HEK293 (cell line): ENCODE data around the gene NKAPL.

Source experiments
- CTCF ChIA-PET: fragments of 350-600 bp; formaldehyde crosslinking; extraction: SDS; loops from one replicate; lab custom pipeline; 2021; ENCODE audit warnings: antibody characterized with exemption; lab: Yijun Ruan, JAX
- POLR2A ChIA-PET: fragments of 300-600 bp; formaldehyde crosslinking; extraction: SDS; loops from one replicate; lab custom pipeline; 2020; ENCODE audit warnings: antibody characterized with exemption, inconsistent platforms; lab: Yijun Ruan, JAX
- H3K27ac ChIP-seq: fragments of 200-500 bp; sonication (Bioruptor generic); 2 replicates; pipeline ENCODE4 v1.5.1; 2014; ENCODE audit warnings: low read depth, low read length, control low read depth, inconsistent platforms; ENCODE audit errors: extremely low read depth
- H3K36me3 ChIP-seq, 2 experiments: fragments of 200-500 bp in 1 of 2; sonication (Bioruptor generic) in 1 of 2; 1 replicate in 1 of 2; 2 replicates in 1 of 2; pipeline ENCODE4 v1.5.1; 2014 to 2017; ENCODE audit warnings: inconsistent platforms in 2 of 2, low read length in 2 of 2; ENCODE audit not compliant: control insufficient read depth in 2 of 2, insufficient read depth in 1 of 2
- H3K4me1 ChIP-seq: fragments of 200-500 bp; sonication (Bioruptor generic); 2 replicates; pipeline ENCODE4 v1.5.1; 2014; ENCODE audit warnings: mild to moderate bottlenecking, low read length, inconsistent platforms; ENCODE audit not compliant: control insufficient read depth, insufficient read depth
- H3K4me3 ChIP-seq: 2 replicates; pipeline ENCODE4 v1.5.1; 2011; ENCODE audit warnings: low read depth, mild to moderate bottlenecking, control low read depth, low read length, moderate library complexity
- H3K9me3 ChIP-seq: fragments of 200-500 bp; sonication (Bioruptor generic); 2 replicates; pipeline ENCODE4 v1.5.1; 2014; ENCODE audit warnings: low read depth, low read length, inconsistent platforms; ENCODE audit not compliant: control insufficient read depth, insufficient read depth
- KLF8 ChIP-seq: fragments of 450-650 bp; formaldehyde crosslinking; IDR thresholded peaks from 2 replicates; pipeline ENCODE4 v1.5.1; 2016; ENCODE audit warnings: missing biosample characterization, missing genetic modification characterization
- OSR2 ChIP-seq: fragments of 450-650 bp; formaldehyde crosslinking; IDR thresholded peaks from 2 replicates; pipeline ENCODE4 v1.5.1; 2016; ENCODE audit warnings: missing biosample characterization, missing genetic modification characterization
- SETDB1 ChIP-seq: IDR thresholded peaks from one replicate; pipeline ENCODE4 v1.6.1; 2017; ENCODE audit warnings: mild to moderate bottlenecking, low read length, moderate library complexity, mixed read lengths; ENCODE audit not compliant: insufficient read length
- SP7 ChIP-seq: fragments of 450-650 bp; formaldehyde crosslinking; IDR thresholded peaks from 2 replicates; pipeline ENCODE4 v1.5.1; 2016; ENCODE audit warnings: missing biosample characterization, missing genetic modification characterization
- ZNF121 ChIP-seq: fragments of 450-650 bp; formaldehyde crosslinking; IDR thresholded peaks from 2 replicates; pipeline ENCODE4 v1.5.1; 2016; ENCODE audit warnings: missing biosample characterization, missing genetic modification characterization
- ZNF169 ChIP-seq: fragments of 450-650 bp; formaldehyde crosslinking; IDR thresholded peaks from 2 replicates; pipeline ENCODE4 v1.5.1; 2016; ENCODE audit warnings: missing biosample characterization, missing genetic modification characterization
- ZNF2 ChIP-seq: fragments of 450-650 bp; formaldehyde crosslinking; IDR thresholded peaks from 2 replicates; pipeline ENCODE4 v1.5.1; 2016; ENCODE audit warnings: missing biosample characterization, missing genetic modification characterization
- ZNF324 ChIP-seq: fragments of 450-650 bp; formaldehyde crosslinking; IDR thresholded peaks from 2 replicates; pipeline ENCODE4 v1.5.1; 2016; ENCODE audit warnings: missing biosample characterization, missing genetic modification characterization
- ZNF335 ChIP-seq: fragments of 450-650 bp; formaldehyde crosslinking; conservative IDR thresholded peaks from 2 replicates; pipeline ENCODE4 v1.5.1; 2016; ENCODE audit warnings: missing biosample characterization, missing genetic modification characterization
- ZNF366 ChIP-seq: fragments of 450-650 bp; formaldehyde crosslinking; conservative IDR thresholded peaks from 2 replicates; pipeline ENCODE4 v1.5.1; 2016; ENCODE audit warnings: missing biosample characterization, missing genetic modification characterization
- ZNF600 ChIP-seq: fragments of 450-650 bp; formaldehyde crosslinking; IDR thresholded peaks from 2 replicates; pipeline ENCODE4 v1.5.1; 2016; ENCODE audit warnings: missing biosample characterization, missing genetic modification characterization
- ZNF670 ChIP-seq: fragments of 450-650 bp; formaldehyde crosslinking; IDR thresholded peaks from 2 replicates; pipeline ENCODE4 v1.5.1; 2016; ENCODE audit warnings: missing biosample characterization, missing genetic modification characterization, low read depth
- ZNF701 ChIP-seq: fragments of 450-650 bp; formaldehyde crosslinking; IDR thresholded peaks from 2 replicates; pipeline ENCODE4 v1.5.1; 2016; ENCODE audit warnings: missing biosample characterization, missing genetic modification characterization
- TF ChIP-seq, protein P1 (sequence below): sonication (generic); formaldehyde crosslinking; IDR thresholded peaks from 2 replicates; pipeline ENCODE4 v1.8.1; 2022; ENCODE audit warnings: mild to moderate bottlenecking, moderate library complexity, missing genetic modification reagents
- TF ChIP-seq, protein P2 (sequence below): fragments of 450-650 bp; formaldehyde crosslinking; IDR thresholded peaks from 2 replicates; pipeline ENCODE4 v1.5.1; 2017; ENCODE audit warnings: missing biosample characterization, missing genetic modification characterization
- TF ChIP-seq, protein P3 (sequence below): fragments of 450-650 bp; formaldehyde crosslinking; IDR thresholded peaks from 2 replicates; pipeline ENCODE4 v1.5.1; 2016; ENCODE audit warnings: missing biosample characterization, missing genetic modification characterization
- TF ChIP-seq, protein P4 (sequence below): fragments of 450-650 bp; formaldehyde crosslinking; conservative IDR thresholded peaks from 2 replicates; pipeline ENCODE4 v1.5.1; 2016; ENCODE audit warnings: low read depth, missing biosample characterization, missing genetic modification characterization

NKAPL gene

GRCh38 chr6:28263922-28264321 is 4.8 kb downstream of the NKAPL start:
- TF ChIP-seq, protein P1, sequence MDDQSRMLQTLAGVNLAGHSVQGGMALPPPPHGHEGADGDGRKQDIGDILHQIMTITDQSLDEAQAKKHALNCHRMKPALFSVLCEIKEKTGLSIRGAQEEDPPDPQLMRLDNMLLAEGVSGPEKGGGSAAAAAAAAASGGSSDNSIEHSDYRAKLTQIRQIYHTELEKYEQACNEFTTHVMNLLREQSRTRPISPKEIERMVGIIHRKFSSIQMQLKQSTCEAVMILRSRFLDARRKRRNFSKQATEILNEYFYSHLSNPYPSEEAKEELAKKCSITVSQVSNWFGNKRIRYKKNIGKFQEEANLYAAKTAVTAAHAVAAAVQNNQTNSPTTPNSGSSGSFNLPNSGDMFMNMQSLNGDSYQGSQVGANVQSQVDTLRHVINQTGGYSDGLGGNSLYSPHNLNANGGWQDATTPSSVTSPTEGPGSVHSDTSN (CRISPR knock-in tag) = no peak
- TF ChIP-seq ZNF2 = no peak
- TF ChIP-seq, protein P2, sequence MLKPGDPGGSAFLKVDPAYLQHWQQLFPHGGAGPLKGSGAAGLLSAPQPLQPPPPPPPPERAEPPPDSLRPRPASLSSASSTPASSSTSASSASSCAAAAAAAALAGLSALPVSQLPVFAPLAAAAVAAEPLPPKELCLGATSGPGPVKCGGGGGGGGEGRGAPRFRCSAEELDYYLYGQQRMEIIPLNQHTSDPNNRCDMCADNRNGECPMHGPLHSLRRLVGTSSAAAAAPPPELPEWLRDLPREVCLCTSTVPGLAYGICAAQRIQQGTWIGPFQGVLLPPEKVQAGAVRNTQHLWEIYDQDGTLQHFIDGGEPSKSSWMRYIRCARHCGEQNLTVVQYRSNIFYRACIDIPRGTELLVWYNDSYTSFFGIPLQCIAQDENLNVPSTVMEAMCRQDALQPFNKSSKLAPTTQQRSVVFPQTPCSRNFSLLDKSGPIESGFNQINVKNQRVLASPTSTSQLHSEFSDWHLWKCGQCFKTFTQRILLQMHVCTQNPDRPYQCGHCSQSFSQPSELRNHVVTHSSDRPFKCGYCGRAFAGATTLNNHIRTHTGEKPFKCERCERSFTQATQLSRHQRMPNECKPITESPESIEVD (tag by site-specific recombination) = peak; percentile 91
- TF ChIP-seq, protein P3, sequence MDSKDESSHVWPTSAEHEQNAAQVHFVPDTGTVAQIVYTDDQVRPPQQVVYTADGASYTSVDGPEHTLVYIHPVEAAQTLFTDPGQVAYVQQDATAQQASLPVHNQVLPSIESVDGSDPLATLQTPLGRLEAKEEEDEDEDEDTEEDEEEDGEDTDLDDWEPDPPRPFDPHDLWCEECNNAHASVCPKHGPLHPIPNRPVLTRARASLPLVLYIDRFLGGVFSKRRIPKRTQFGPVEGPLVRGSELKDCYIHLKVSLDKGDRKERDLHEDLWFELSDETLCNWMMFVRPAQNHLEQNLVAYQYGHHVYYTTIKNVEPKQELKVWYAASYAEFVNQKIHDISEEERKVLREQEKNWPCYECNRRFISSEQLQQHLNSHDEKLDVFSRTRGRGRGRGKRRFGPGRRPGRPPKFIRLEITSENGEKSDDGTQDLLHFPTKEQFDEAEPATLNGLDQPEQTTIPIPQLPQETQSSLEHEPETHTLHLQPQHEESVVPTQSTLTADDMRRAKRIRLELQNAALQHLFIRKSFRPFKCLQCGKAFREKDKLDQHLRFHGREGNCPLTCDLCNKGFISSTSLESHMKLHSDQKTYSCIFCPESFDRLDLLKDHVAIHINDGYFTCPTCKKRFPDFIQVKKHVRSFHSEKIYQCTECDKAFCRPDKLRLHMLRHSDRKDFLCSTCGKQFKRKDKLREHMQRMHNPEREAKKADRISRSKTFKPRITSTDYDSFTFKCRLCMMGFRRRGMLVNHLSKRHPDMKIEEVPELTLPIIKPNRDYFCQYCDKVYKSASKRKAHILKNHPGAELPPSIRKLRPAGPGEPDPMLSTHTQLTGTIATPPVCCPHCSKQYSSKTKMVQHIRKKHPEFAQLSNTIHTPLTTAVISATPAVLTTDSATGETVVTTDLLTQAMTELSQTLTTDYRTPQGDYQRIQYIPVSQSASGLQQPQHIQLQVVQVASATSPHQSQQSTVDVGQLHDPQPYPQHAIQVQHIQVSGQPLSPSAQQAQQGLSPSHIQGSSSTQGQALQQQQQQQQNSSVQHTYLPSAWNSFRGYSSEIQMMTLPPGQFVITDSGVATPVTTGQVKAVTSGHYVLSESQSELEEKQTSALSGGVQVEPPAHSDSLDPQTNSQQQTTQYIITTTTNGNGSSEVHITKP (tag by site-specific recombination) = 0 out of 2 replicates have a peak, but pooled peaks have one; percentile 13
- TF ChIP-seq ZNF335 (tag by site-specific recombination) = no peak
- no peak for TF ChIP-seq ZNF670 (tag by site-specific recombination)
- Histone ChIP-seq H3K27ac (no peak overlapping the region), H3K9me3 (no peaks in the 10 kb centered on the region), H3K4me3 (no peak overlapping the region), H3K36me3 (no peaks in the 10 kb centered on the region), H3K4me1 (peaks cover 20% of the 10 kb centered on the region; the same call in 1 of the 2 replicates)
- ChIA-PET POLR2A (interaction anchor here (0.9 to 1.2 kb wide), 4 partner anchors 12 to 73 kb away, joined by 3 to 5 read pairs (median 4); partner anchors contain the start of genes PGBD1 and ZKSCAN4), CTCF (interaction anchor here (0.5 kb wide), 1 partner anchor 388 kb away, joined by 4 read pairs; no protein-coding TSS in a partner anchor)

- Histone ChIP-seq H3K4me1 (peaks cover 20% of the 10 kb centered on the region; the same call in 1 of the 2 replicates), H3K36me3 (no peaks in the 10 kb centered on the region), H3K27ac (no peak overlapping the region)
- CTCF ChIA-PET = interaction anchor here (0.5 to 1.2 kb wide), 4 partner anchors 19 to 237 kb away, joined by 3 to 4 read pairs (median 3); no protein-coding TSS in a partner anchor
- TF ChIP-seq, protein P2 (tag by site-specific recombination) = peak; percentile 59
- 0 out of 2 replicates have a peak, but pooled peaks have one; percentile 7 for TF ChIP-seq OSR2 (tag by site-specific recombination)
- no peak for TF ChIP-seq ZNF169
- TF ChIP-seq SP7 (tag by site-specific recombination) = peak; percentile 22; the same call in 1 of the 2 replicates
- TF ChIP-seq, all 188 proteins: peak for 3
- no peak overlapping the region for H3K4me3 ChIP-seq
- H3K9me3 ChIP-seq = no peaks in the 10 kb centered on the region
- POLR2A ChIA-PET = interaction anchor here (0.9 to 3.4 kb wide), 3 partner anchors 12 to 141 kb away, joined by 3 to 62 read pairs (median 3); partner anchors contain the start of genes ZKSCAN4 and ZSCAN16
Measured at GRCh38 chr6:28264834-28265401, 5.8 kb downstream of the NKAPL start.

GRCh38 chr6:28266563-28266961 is 7.5 kb downstream of the NKAPL start:
- POLR2A ChIA-PET = interaction anchor here (0.7 to 3.4 kb wide), 25 partner anchors 9 to 340 kb away, joined by 3 to 62 read pairs (median 5); partner anchors contain the start of genes PGBD1, ZKSCAN3, ZKSCAN4 and ZKSCAN8
- CTCF ChIA-PET = interaction anchor here (0.7 to 3.3 kb wide), 4 partner anchors 14 to 319 kb away, joined by 4 to 19 read pairs (median 6); partner anchors contain the start of gene PGBD1
- Histone ChIP-seq H3K4me1 (peaks cover 20% of the 10 kb centered on the region; the same call in 1 of the 2 replicates), H3K27ac (peak overlapping the region; percentile 77; the same call in 1 of the 2 replicates), H3K9me3 (no peaks in the 10 kb centered on the region), H3K4me3 (peak overlapping the region; percentile 89), H3K36me3 (peaks cover 0 to 2% of the 10 kb centered on the region in 2 experiments; a peak in 1 of 3 replicates)
- TF ChIP-seq ZNF121 (tag by site-specific recombination) (no peak), ZNF324 (tag by site-specific recombination) (no peak), ZNF701 (tag by site-specific recombination) (no peak), ZNF366 (tag by site-specific recombination) (no peak), SETDB1 (no peak), ZNF600 (tag by site-specific recombination) (no peak), KLF8 (no peak)
- TF ChIP-seq, protein P4, sequence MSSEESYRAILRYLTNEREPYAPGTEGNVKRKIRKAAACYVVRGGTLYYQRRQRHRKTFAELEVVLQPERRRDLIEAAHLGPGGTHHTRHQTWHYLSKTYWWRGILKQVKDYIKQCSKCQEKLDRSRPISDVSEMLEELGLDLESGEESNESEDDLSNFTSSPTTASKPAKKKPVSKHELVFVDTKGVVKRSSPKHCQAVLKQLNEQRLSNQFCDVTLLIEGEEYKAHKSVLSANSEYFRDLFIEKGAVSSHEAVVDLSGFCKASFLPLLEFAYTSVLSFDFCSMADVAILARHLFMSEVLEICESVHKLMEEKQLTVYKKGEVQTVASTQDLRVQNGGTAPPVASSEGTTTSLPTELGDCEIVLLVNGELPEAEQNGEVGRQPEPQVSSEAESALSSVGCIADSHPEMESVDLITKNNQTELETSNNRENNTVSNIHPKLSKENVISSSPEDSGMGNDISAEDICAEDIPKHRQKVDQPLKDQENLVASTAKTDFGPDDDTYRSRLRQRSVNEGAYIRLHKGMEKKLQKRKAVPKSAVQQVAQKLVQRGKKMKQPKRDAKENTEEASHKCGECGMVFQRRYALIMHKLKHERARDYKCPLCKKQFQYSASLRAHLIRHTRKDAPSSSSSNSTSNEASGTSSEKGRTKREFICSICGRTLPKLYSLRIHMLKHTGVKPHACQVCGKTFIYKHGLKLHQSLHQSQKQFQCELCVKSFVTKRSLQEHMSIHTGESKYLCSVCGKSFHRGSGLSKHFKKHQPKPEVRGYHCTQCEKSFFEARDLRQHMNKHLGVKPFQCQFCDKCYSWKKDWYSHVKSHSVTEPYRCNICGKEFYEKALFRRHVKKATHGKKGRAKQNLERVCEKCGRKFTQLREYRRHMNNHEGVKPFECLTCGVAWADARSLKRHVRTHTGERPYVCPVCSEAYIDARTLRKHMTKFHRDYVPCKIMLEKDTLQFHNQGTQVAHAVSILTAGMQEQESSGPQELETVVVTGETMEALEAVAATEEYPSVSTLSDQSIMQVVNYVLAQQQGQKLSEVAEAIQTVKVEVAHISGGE (tag by site-specific recombination) = no peak
